RWPE2 (cell line): ENCODE measurements around the gene CYBRD1.
A peak's percentile ranks its signal among the peaks of the same experiment; 100 is the strongest.

Experiments
- ATAC-seq: fragments of 200-7000 bp; cut with Tn5 transposase; 3 replicates; pipeline ENCODE4 v1.9.1; 2021; ENCODE audit warnings: low read depth
- DNase-seq: peaks from one replicate; pipeline ENCODE4 v3.0.0-alpha.2; 2020; ENCODE audit warnings: low spot score
- H3K27ac ChIP-seq: fragments of 450-650 bp; 2 replicates; pipeline ENCODE4 v1.5.1; 2017; ENCODE audit warnings: mild to moderate bottlenecking; ENCODE audit not compliant: poor library complexity, severe bottlenecking
- H3K27me3 ChIP-seq: fragments of 250-450 bp; sonication (Bioruptor Pico); 2 replicates; pipeline ENCODE4 v1.5.1; 2021; ENCODE audit warnings: mild to moderate bottlenecking, moderate library complexity; ENCODE audit not compliant: insufficient read depth, poor library complexity, severe bottlenecking
- H3K36me3 ChIP-seq: fragments of 250-450 bp; sonication (Bioruptor Pico); 2 replicates; pipeline ENCODE4 v1.5.1; 2020; ENCODE audit warnings: low read depth, mild to moderate bottlenecking, moderate library complexity
- H3K4me1 ChIP-seq: fragments of 250-450 bp; sonication (Bioruptor Pico); 2 replicates; pipeline ENCODE4 v1.5.1; 2021; ENCODE audit warnings: mild to moderate bottlenecking, moderate library complexity; ENCODE audit not compliant: insufficient read depth, poor library complexity, severe bottlenecking
- H3K4me3 ChIP-seq: fragments of 250-450 bp; sonication (Bioruptor Pico); 2 replicates; pipeline ENCODE4 v1.5.1; 2021; ENCODE audit warnings: mild to moderate bottlenecking, moderate library complexity; ENCODE audit not compliant: severe bottlenecking
- H3K9me3 ChIP-seq: fragments of 250-450 bp; sonication (Bioruptor Pico); 2 replicates; pipeline ENCODE4 v1.5.1; 2021; ENCODE audit warnings: mild to moderate bottlenecking, moderate library complexity; ENCODE audit not compliant: severe bottlenecking
- TF ChIP-seq, protein P1 (sequence below): fragments of 450-650 bp; IDR thresholded peaks from one replicate; pipeline ENCODE4 v1.5.1; 2017; ENCODE audit warnings: mild to moderate bottlenecking, moderate library complexity; ENCODE audit not compliant: poor library complexity, severe bottlenecking

Gene CYBRD1

GRCh38 chr2:171575606-171576005, 53.3 kb downstream of the CYBRD1 start:
- Histone ChIP-seq H3K4me3 (no peak overlapping the region), H3K4me1 (peaks cover 5% of the 10 kb centered on the region), H3K9me3 (no peaks in the 10 kb centered on the region), H3K27me3 (no peaks in the 10 kb centered on the region), H3K27ac (no peak overlapping the region), H3K36me3 (no peaks in the 10 kb centered on the region)
- ATAC-seq (no peak), DNase-seq (no peak)
- TF ChIP-seq, protein P1, sequence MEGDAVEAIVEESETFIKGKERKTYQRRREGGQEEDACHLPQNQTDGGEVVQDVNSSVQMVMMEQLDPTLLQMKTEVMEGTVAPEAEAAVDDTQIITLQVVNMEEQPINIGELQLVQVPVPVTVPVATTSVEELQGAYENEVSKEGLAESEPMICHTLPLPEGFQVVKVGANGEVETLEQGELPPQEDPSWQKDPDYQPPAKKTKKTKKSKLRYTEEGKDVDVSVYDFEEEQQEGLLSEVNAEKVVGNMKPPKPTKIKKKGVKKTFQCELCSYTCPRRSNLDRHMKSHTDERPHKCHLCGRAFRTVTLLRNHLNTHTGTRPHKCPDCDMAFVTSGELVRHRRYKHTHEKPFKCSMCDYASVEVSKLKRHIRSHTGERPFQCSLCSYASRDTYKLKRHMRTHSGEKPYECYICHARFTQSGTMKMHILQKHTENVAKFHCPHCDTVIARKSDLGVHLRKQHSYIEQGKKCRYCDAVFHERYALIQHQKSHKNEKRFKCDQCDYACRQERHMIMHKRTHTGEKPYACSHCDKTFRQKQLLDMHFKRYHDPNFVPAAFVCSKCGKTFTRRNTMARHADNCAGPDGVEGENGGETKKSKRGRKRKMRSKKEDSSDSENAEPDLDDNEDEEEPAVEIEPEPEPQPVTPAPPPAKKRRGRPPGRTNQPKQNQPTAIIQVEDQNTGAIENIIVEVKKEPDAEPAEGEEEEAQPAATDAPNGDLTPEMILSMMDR: no peak

GRCh38 chr2:171578127-171578803, 56.0 kb downstream of the CYBRD1 start:
- no peaks in the 10 kb centered on the region for H3K36me3 ChIP-seq
- H3K4me3 ChIP-seq: no peak overlapping the region
- ATAC-seq (no peak), DNase-seq (no peak)
- H3K27ac ChIP-seq: no peak overlapping the region
- H3K9me3 ChIP-seq: no peaks in the 10 kb centered on the region
- H3K27me3 ChIP-seq: no peaks in the 10 kb centered on the region
- TF ChIP-seq, protein P1: no peak
- H3K4me1 ChIP-seq: peaks cover 5% of the 10 kb centered on the region

- no peaks in the 10 kb centered on the region for H3K36me3 ChIP-seq
- TF ChIP-seq, protein P1: no peak
- H3K27me3 ChIP-seq: no peaks in the 10 kb centered on the region
- H3K4me1 ChIP-seq: peaks cover 5% of the 10 kb centered on the region
- H3K27ac ChIP-seq: no peak overlapping the region
- DNase-seq: no peak
- no peak overlapping the region for H3K4me3 ChIP-seq
- peak; percentile 98 for ATAC-seq
- no peaks in the 10 kb centered on the region for H3K9me3 ChIP-seq
These were observed 57.2 kb downstream of the CYBRD1 start for GRCh38 chr2:171579481-171579880.

DNA sequence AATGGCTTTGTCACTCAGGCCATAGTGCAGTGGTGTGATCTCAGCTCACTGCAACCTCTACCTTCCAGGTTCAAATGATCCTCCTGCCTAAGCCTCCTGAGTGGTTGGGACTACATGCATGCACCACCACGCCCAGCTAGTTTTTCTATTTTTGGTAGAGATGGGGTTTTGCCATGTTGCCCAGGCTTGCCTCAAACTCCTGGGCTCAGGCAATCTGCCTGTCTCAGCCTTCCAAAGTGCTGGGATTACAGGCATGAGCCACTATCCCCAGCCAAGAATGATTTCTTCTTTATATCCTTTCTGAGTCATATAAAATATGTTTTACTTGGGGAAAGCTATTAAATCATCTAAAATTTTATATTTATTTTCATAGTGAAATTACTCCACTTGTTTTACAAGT, 61.3 kb downstream of the CYBRD1 start:
- H3K27me3 ChIP-seq: no peaks in the 10 kb centered on the region
- H3K9me3 ChIP-seq: no peaks in the 10 kb centered on the region
- DNase-seq (no peak), ATAC-seq (no peak)
- H3K4me1 ChIP-seq: peaks cover 5% of the 10 kb centered on the region
- TF ChIP-seq, protein P1: no peak
- no peak overlapping the region for H3K27ac ChIP-seq
- H3K36me3 ChIP-seq: no peaks in the 10 kb centered on the region
- no peak overlapping the region for H3K4me3 ChIP-seq

DNA sequence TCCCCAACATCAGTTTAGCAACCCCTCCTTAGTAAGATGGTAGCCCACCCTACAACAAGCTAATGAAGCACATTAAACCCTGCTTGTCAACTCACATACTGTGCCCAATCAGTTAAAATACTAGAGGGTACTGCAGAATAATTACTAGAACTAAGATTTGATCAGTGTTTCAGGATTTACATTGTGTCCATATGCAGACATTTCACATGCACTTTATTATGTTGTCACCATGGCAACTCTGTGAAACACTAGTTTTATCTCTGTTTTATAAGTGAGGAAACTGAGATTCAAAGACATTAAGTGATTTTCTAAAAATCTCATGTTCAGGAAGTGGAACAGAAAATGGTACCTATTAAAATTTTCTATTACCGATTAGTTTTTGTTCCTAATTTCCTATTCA, 61.7 kb downstream of the CYBRD1 start:
- Histone ChIP-seq H3K27ac (no peak overlapping the region), H3K27me3 (no peaks in the 10 kb centered on the region), H3K9me3 (no peaks in the 10 kb centered on the region), H3K36me3 (no peaks in the 10 kb centered on the region), H3K4me3 (no peak overlapping the region), H3K4me1 (peaks cover 5% of the 10 kb centered on the region)
- TF ChIP-seq, protein P1: no peak
- ATAC-seq (no peak), DNase-seq (no peak)
